Skin epidermis (tissue), 12 donors: ENCODE data around the gene PFN2.
"Not testable (repeated sequence)": the region's sequence is repeated elsewhere in the genome, so short reads cannot be mapped to it uniquely, and the experiment has no call there.

Source experiments
- H3K27ac ChIP-seq, 21 experiments: fragments of 200-600 bp; sonication (generic) in 11 of 21; one replicate each; pipeline ENCODE4 v1.5.0; 2020; ENCODE audit warnings: mild to moderate bottlenecking in 3 of 21, inconsistent platforms in 2 of 21, moderate library complexity in 2 of 21
- H3K4me3 ChIP-seq, 7 experiments: fragments of 200-600 bp; sonication (generic) in 2 of 7; one replicate each; pipeline ENCODE4 v1.5.0; 2020; ENCODE audit warnings: inconsistent platforms in 2 of 7, mild to moderate bottlenecking in 2 of 7, moderate library complexity in 1 of 7

Gene PFN2

GRCh38 chr3:149969110-149969939, 1.4 kb downstream of the PFN2 start:
- peak overlapping the region in 10 of 21 experiments; percentile 1 to 84 (median 70) for H3K27ac ChIP-seq

GRCh38 chr3:149968216-149968615, 2.5 kb downstream of the PFN2 start:
- no peak overlapping the region for H3K27ac ChIP-seq
- no peak overlapping the region for H3K4me3 ChIP-seq

More at GRCh38 chr3:149969110-149969939, 1.4 kb downstream of the PFN2 start:
- H3K4me3 ChIP-seq = peak overlapping the region; percentile 49 to 97 (median 77)

DNA sequence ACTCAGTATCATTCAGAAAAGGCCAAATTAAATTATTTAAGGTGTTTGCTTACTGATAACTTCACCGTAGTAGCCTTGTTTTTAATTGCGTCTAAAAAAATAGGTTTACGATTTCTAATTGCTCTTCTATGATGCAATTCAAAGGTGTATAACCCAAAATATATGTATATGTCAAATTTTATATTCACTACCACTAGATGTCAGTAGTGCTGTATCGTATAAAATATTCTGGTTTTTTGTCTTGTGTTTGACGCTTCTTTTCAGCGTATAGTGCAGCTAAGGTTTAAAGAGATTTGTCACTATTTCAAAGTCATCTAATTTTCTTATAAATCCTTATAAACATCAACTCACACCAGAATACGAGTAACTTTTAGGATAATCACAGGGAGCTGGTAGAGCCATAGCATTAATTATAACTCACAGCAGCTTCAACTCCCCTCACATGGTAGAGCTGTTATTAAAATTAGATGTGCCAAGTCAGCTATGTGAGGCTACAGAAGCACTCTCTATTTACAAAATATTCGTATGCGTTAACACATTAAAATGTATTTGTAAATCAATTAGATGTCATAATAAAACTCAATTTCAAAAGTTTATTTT, 3.5 kb downstream of the PFN2 start:
- H3K4me3 ChIP-seq = no peak overlapping the region

GRCh38 chr3:149965278-149965677, 5.4 kb downstream of the PFN2 start:
- H3K27ac ChIP-seq = no peak overlapping the region
- no peak overlapping the region for H3K4me3 ChIP-seq

More for the DNA sequence above, 3.5 kb downstream of the PFN2 start:
- H3K27ac ChIP-seq = no peak overlapping the region

DNA sequence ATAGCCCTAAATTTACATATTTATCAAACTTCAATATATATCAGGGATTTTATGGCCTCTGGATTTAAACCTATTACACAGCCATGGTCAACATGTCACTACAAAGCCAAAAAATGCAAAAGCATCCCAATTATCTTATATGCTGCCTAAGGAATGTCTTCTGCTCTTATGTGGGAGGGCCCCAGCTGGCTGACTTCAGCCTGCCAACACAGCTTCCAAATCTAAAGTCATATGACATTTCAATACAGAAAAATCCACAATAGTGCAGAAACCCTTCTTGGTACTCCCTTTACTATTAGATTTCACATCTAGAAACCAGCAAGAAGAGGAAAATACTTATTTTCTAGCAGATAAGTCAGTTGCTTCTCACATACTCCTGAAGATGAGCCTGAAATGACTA, 6.4 kb downstream of the PFN2 start:
- H3K27ac ChIP-seq = no peak overlapping the region
- H3K4me3 ChIP-seq = no peak overlapping the region

- no peak overlapping the region for H3K4me3 ChIP-seq
- no peak overlapping the region for H3K27ac ChIP-seq
Measured at GRCh38 chr3:149963485-149963884, 7.2 kb downstream of the PFN2 start.

DNA sequence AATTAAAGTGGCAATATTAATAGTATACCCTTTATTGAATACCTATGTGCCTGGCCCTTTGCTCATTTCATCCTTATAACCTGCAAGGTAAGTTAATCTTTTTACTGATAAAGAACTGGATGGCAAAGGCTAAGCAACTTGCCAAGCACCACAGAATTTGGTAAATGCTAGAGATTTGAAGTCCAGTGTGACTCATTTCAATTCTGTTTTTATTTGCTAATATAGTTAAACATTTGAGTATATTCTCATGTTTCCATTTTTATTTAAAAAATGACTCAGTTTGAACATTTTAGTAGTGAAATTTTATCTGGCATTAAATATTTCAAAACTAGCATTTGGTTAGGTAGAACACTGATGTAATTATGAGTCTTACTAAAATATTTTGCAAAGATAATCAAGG, 11.3 kb downstream of the PFN2 start:
- H3K27ac ChIP-seq = no peak overlapping the region
- H3K4me3 ChIP-seq = no peak overlapping the region

DNA sequence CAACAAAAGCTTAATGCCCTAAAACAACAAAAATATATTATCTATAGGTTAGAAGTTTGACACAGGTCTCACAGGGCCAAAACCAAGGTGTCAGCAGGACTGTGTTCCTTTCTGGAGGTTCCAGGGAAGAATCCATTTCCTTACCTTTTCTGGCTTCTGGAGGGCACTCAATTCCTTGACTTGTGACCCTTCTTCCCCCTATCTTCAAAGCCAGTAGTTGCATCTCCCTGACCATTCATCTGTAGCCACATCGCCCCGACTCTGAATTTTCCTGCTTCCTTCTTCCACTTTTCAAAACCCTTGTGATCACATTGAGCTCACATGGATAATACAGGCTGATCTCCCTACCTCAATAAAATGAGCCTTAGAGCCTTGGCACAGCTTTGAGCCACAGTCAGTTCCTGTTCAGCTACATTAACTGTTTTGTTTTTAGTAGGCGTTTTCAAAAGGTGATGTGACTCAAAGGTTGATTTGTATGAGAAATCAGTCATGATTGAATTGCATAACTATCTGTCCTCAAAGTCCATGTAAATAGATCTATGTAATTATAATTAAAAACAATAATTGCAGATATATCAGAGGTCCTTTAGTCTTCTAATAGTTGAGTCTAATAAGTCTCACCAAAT, 12.4 kb downstream of the PFN2 start:
- Histone ChIP-seq H3K4me3 (no peak overlapping the region), H3K27ac (no peak overlapping the region)

DNA sequence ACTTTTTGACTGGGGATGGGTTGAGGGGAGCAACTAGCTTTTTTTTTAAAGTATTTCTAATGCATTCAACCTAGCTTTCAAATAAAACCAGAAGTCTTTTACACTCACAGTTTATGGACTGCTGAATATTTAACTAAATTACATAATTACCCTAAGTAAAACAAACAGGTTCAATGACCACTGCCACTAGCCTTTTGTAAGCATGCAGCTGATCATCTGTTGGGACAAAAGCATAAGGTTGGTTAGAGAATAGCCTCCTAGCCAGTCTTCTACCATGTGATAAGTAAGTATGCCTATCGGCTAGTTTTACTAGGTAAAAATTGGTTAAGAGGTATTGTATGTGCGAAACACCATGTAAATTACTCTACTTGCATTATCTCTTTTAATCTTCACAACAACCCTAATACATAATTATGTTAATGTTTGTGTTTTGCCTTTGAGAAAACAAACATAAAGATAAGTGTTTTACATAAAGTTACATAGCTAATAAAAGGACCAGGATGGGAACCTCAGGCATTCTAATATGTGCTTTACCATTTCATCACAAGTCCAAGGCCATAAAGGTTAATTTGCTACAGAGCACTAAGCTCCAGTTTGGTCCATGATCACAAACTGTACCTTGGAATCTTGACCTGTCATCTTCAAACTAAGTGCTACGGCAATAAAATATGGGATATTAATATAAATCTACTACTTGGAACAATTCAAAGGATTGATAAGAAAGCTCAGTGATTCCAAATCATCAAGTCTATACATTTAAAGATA, 13.2 kb downstream of the PFN2 start:
- Histone ChIP-seq H3K4me3 (no peak overlapping the region), H3K27ac (no peak overlapping the region)

- H3K27ac ChIP-seq = no peak overlapping the region
- no peak overlapping the region for H3K4me3 ChIP-seq
Measured at GRCh38 chr3:149955449-149955848, 15.2 kb downstream of the PFN2 start.

- no peak overlapping the region for H3K4me3 ChIP-seq
- H3K27ac ChIP-seq = no peak overlapping the region
Measured at GRCh38 chr3:149954812-149955211, 15.9 kb downstream of the PFN2 start.

GRCh38 chr3:149949181-149949580, 21.5 kb downstream of the PFN2 start:
- no peak overlapping the region for H3K27ac ChIP-seq
- H3K4me3 ChIP-seq = no peak overlapping the region

- H3K4me3 ChIP-seq = no peak overlapping the region
- no peak overlapping the region for H3K27ac ChIP-seq
Measured at GRCh38 chr3:149947231-149947630, 23.5 kb downstream of the PFN2 start.

DNA sequence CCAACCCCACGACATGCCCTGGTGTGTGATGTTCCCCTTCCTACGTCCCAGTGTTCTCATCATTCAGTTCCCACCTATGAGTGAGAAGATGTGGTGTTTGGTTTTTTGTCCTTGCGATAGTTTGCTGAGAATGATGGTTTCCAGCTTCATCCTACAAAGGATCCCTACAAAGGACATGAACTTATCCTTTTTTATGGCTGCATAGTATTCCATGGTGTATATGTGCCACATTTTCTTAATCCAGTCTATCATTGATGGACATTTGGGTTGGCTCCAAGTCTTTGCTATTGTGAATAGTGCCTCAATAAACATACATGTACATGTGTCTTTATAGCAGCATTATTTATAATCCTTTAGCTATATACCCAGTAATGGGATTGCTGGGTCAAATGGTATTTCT, 26.7 kb downstream of the PFN2 start:
- H3K27ac ChIP-seq, H3K4me3 ChIP-seq: not testable (repeated sequence)

- H3K4me3 ChIP-seq = no peak overlapping the region
- H3K27ac ChIP-seq = no peak overlapping the region
Measured at GRCh38 chr3:149942409-149942808, 28.3 kb downstream of the PFN2 start.

DNA sequence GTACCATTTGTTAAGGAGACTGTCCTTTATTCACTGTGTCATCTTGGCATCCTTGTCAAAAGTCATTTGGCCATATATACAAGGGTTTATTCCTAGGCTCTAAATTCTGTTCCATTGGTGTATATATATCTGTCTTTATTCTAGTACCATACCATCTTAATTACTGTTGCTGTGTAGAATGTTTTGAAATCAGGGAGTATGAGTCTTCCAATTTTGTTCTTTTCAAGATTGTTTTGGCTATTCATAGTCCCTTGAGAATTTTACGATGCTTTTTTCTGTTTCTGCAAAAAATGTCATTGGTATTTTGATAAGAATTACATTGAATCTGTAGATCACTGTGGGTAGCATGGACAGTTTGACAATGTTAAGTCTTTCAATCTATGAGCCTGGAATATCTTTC, 28.7 kb downstream of the PFN2 start:
- Histone ChIP-seq H3K4me3 (no peak overlapping the region), H3K27ac (no peak overlapping the region)

DNA sequence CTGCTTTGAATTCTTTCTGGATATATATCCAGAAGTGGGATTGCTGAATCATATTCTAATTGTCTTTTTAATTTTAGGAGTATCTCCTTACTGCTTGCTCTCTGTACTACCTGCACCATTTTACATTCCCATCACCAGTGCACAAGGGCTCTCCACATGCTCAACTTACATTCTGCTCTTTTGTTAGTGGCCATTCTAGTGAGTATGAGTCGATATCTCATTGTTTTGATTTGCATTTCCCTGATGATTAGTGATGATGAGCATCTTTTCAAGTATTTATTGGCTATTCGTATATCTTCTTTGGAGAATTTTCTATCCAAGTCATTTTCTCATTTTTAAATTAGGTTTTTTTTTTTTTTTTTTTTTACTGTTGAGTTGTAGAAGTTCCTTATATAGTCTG, 29.5 kb downstream of the PFN2 start:
- H3K27ac ChIP-seq = no peak overlapping the region
- H3K4me3 ChIP-seq = no peak overlapping the region

DNA sequence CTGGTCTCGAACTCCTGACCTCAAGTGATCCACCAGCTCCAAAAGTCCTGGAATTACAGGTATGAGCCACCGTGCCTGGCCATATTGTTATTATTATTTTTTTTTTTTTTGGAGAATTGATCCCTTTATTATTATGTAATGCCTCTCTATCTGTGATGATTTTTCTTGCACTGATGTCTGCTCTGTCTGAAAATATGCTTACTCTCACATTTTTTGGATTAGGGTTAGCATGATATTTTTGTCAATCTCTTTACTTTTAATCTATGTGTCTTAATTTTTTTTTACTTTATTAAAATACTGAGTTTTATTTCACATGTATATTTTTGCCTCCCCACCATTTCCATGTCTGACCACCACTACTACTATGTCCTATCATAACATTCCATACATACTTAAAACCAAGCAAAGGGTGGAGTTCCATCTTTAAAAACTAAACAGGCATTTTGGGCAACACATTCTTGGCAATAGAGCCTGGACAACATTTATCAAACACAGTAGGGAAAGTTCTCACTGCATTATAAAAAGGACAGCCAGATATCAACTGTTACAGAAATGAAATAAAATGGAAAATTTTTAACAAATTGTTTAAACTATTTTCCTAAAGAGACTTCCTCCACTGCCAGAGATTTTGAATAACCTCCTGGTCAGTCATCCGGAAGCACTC, 32.2 kb downstream of the PFN2 start:
- H3K4me3 ChIP-seq, H3K27ac ChIP-seq: not testable (repeated sequence)

DNA sequence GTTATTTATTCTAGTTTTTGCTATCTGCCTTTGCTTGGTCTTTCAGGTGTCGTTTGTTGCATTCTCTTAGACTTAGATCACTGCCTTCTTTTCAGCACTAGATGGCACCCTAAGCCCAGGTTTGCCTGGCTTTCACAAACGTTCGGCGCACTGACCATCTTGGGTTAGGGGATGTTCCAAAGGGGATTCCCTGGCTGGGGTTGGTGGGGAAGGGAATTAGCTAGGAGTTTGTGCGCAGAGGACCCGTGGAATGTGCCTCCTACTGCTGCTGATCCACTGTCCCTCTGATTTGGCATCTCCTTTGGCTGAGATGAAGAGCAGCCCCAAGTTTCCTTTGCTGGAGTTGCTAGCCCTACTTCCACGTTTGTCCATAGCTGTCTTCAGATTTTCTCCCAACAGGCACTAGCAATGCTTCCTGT, 33.9 kb downstream of the PFN2 start:
- no peak overlapping the region for H3K27ac ChIP-seq

GRCh38 chr3:149934524-149934923, 36.2 kb downstream of the PFN2 start:
- no peak overlapping the region for H3K27ac ChIP-seq
- no peak overlapping the region for H3K4me3 ChIP-seq

More for the DNA sequence above, 33.9 kb downstream of the PFN2 start:
- H3K4me3 ChIP-seq = no peak overlapping the region
